GM04503 (cell line): ENCODE measurements around the gene RRBP1.

Source experiments
- DNase-seq: peaks from one replicate; pipeline ENCODE4 v3.0.0-alpha.2; 2012; ENCODE audit warnings: low read depth

The RRBP1 gene

DNA sequence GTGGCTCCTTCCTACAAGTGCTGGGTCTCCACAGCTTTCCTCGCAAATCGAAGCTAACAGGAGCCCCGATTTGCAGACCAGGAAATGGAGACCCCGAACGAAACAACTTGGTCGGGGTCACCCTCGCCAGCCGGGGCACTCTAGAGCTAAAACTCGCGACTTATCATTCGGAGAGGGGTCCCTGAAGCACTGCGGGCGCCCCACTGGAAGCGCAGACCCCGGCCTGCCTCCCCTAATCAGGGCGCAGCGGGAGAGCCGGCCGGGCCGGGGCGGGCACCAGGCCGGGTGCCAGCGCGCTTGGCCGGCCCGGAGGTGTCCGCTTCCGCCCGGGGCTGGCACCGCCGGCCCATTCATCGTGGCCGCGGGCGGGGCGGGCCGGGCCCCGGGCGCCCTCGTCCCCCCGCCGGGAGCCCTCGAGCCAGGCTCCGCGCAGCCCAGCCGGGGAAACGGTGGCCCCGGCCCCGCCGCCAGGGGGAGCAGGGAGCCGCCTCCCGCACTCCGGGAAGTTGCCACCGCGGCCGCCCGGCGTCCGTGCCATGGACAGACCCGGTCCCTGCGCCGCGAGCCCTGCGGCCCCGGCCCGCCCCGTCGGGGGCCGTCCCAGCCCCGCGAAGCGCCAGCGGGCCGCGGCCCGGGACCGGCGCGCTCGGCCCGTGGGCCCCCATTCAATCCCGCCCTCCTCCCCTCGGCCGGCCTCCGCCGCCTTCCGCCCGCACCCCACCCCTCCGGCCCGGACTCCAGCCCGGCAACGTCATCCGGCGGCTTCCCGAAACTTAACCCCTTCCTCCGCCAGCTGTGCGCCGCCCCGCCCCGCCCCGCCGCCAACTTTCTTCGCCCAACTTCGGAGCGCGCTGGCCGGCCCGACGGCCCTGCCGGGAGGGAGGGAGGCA lies 961 bp downstream of the RRBP1 start:
- DNase-seq: no peak

DNA sequence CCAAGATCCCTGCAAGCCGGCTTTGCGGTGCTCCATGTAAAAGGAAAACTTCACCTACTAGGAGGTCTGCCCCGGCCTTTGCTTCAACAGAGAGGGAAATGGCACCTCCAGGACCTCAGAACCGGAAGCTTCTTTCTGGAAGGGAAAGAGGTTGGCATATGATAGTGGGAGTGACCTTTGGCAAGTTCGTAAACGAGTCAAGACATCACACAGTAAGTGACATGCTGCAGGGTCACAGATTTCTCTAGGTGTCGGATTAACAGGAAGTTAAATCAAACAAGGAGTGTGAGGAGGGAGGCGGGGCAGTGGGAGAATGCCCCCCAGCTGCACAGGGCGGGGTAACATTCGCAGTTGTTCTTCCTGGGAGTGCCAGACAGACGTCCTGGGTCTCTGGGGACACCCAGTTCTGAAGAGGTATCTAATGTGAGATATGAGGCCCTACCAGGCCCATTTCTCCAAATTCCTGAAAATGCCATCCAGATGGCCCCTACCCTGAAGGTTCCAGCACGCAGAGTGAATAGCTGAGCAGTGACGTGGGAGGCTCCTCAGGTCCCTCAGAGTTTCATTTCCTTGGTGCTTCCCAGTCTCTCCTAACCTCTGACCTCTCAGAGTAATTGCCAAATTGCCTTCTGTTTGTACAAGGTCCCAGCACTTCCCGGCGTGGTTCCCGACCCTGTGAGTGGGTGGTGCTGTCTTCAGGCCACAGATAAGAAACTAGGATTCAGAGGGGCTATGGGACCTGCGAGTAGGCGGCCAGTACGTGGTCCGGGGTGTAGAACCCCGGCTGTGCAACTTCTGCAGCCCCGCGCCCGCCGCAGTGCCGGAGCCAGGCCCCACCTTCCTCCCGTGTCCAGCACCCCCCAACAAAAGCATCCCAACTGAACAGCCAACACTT lies 1.9 kb downstream of the RRBP1 start:
- peak; percentile 51 for DNase-seq

DNA sequence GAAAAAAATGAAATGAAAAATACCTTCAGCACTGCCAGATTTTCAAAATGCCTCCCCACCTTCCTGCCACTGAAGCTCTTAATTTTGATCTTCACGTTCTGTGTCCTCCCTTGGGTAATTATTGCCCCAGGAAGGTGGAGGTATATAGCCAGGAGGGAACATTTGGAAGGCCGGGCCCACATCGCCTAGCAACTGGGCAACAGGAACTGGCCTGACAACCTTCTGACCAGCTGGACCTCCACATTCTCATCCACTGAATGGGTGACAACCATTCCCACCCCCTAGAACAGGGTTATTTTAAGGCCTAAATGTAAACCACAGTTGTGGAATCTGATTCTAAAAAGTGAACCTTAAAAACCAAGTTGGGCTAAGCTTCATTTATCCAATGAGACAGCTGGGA lies 3.2 kb downstream of the RRBP1 start:
- no peak for DNase-seq

DNA sequence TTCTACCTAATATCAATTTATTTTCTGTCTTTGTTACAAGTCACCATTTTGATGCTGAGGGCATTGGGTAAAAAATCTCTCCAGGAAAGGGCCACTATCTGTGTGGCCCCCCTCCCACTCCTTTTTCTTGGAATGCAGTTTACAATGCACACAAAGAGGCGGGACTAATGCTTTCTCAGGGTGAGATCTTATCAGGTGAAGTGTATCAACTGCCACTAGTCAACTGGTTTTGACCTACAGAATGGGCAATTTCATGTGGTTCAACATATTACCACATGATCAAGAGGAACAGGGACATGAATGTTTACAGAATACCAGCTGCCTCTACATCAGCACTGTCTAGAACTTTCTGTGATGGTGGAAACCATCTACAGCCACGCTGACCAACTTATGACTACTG lies 3.7 kb downstream of the RRBP1 start:
- DNase-seq: no peak

GRCh38 chr20:17676942-17677341 lies 5.1 kb downstream of the RRBP1 start:
- DNase-seq: no peak

DNA sequence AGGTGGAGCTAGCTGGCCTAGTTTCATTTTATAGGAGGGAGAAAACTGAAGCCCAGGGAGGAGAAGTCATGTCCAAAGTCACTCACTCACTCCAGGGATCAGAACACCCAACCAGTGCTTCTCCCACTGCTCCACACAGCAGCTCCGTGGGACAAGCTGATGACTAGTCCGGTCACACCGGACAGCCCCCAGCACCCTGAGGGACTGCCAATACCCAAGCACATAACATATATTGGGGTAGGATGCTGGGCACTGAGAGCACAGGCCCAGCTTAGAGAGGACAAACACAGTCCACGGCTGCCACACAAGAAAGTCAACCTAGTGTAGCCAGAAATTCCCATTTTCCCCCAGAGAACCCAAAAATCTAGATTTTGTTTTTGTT lies 5.7 kb downstream of the RRBP1 start:
- DNase-seq: no peak

DNA sequence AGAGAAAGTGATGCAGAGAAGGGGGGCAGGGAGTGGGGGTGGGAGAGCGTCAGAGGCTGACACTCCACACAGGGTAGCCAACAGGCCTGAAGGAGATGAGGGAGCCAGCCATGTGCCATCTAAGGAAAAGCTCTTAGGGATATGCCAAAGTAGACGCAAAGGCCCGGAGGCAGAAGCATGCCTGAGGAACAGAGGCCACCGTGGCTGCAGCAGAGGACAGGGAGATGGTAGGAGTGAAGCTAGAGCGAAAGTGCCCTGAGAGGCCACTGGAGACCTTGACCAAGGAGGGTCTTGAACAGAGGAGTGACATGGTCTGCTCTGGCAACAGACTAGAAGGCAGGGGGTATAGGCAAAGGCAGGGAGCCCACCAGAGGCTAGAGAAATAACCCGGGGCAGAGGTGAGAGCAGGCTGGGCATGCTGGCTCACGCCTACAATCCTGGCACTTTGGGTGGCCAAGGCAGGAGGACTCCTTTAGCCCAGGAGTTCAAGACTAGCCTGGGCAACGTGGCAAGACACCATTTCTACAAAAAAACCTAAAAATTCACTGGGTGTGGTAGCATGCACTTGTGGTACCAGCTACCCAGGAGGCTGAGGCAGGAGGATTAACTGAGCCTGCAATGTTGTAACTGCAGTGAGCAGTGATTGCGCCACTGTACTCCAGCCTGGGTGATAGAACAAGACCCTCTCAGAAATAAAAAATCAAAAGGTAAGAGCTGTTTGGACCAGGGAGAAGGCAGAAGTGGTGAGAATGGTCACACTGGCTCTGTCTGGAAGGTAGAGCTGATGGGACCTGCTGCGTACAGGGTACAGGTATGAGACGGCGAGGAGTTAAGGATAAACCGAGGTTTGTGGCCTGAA lies 6.3 kb downstream of the RRBP1 start:
- DNase-seq: no peak

GRCh38 chr20:17674722-17675518 lies 7.1 kb downstream of the RRBP1 start:
- no peak for DNase-seq

GRCh38 chr20:17673084-17673483 lies 9.0 kb downstream of the RRBP1 start:
- no peak for DNase-seq

- no peak for DNase-seq
These were observed 10.5 kb downstream of the RRBP1 start for GRCh38 chr20:17671565-17671964.

- DNase-seq: no peak
These were observed 11.0 kb downstream of the RRBP1 start for GRCh38 chr20:17671011-17671410.

- DNase-seq: no peak
These were observed 12.6 kb downstream of the RRBP1 start for GRCh38 chr20:17669306-17669931.

GRCh38 chr20:17668432-17668831 lies 13.6 kb downstream of the RRBP1 start:
- no peak for DNase-seq

DNA sequence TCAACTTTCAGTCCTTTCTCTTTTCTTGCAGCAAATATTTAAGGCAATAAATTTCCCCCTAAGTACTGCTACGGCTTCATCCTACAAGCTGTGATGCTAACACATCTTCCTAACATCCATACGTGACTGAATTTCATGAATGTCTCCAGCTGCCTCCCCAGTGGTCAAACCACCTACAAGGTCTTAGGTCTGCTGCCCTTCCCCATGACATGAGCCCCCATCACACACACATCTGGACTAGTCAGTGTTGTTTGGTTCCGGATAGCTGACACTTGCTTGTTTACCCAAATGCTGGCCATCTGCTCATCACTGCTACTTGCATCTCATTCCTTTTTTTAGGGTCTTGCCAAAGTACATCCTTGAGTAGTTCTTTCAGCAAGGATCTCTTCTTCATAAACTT lies 14.6 kb downstream of the RRBP1 start:
- DNase-seq: no peak

GRCh38 chr20:17666481-17666880 lies 15.6 kb downstream of the RRBP1 start:
- no peak for DNase-seq

DNA sequence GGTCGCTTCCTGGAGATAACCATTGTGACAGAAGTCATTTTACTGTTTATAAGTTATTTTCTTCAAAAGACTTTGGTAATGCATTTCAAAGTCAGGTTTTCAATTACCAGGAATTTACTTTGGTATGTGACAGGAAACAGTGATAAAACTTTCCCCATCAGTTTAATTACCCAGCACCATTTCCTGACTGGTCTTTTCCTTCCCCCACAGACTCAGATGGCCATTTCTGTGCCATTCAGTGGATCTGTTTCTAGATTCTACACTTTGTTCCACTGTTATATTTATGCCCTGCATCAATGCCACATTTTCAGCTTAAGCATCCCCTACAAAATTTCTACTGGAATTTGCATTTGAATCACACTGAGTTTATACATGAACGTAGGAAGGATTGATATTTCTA lies 16.3 kb downstream of the RRBP1 start:
- DNase-seq: no peak

DNA sequence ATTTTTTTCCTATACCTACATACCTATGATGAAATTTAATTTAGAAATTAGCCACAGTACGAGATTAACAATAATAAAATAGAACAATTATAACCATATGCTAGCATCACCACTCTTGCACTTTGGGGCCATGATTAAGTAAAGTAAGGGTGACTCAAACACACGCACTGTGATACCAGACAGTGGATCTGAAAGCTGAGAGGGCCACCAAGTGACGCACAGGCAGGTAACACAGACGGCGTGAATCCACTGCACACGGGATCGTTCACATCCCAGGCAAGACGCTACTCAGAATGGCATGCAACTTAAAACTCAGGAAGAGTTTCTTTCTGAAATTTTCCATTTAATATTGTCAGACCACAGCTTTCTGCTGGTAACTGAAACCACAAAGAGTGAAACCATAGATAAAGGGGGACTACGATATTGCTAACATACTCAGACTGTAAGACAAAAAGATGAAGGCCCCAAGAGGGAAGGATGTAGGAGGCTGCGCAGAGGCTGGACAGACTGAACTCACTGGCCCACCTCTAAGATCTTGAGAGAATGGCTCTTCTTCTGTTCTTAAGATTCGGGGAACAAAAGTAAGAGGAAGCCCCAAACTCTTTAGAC lies 17.9 kb downstream of the RRBP1 start:
- no peak for DNase-seq

GRCh38 chr20:17663486-17663885 lies 18.6 kb downstream of the RRBP1 start:
- no peak for DNase-seq

DNA sequence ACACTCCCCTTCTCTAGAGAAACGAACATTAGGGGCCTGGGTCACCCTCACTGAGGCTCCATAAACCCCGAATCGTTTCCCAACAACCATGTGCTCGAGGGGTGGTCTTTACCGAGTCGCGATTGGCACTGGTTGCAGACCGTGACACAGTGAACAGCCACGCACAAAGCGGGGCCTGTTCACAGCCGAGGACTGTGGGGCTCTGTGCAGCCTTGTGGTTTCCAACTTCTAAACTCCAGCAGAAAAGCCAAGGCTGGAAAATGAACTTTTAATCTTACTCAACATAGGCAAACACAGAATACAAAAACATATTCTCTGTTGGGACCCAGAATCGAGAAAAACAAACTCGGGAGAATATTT lies 19.0 kb downstream of the RRBP1 start:
- DNase-seq: no peak

DNA sequence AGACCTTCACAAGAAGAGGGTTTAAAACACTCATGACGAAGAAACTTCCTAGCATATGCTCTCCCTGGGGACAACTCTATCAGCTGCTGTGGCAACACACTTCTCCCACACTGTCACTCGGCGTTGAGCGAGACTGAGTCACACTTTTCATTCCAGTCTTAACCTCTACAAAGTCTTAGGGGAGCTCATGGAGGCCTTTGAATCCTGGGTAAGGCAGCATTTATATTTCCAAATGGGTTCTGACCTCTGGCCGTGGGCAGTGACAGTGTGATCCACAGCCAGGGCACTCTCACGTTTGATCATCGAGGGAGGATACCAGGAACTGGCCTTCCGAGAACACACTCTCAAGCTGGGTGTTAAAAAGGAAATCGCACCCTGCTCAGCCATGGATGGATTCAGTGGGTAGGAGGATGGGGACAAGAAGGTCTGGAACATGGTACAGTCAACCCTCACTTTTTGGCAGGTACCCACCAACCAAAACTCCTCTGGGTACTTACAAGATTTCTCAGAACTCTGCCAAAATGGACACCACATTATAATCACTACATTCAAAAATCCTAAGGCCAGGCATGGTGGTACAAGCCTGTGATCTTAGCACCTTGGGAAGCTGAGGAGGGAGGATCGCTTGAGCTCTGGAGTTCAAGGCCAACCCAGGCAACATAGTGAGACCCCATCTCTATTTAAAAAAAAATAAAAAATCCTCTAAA lies 19.6 kb downstream of the RRBP1 start:
- peak; percentile 95 for DNase-seq
